Pancreas (tissue), 10 donors: ENCODE data around the gene RDX. TPM values are rescaled to one million over a fixed set of nuclear protein-coding genes. Genes with fewer than 3 reads are reported as not detected.

Experiments used
- ATAC-seq, 4 donors: fragments of 200-7000 bp; cut with Tn5 transposase; one replicate each; pipeline versions ENCODE4 v1.8.0 to v1.9.1; 2020; ENCODE audit warnings: mild to moderate bottlenecking in 4 of 4, moderate library complexity in 4 of 4
- DNase-seq, 6 donors: peaks; one replicate each; pipeline ENCODE4 v3.0.0-alpha.2; 2020
- FAIRE-seq: peaks from 2 replicates; lab custom pipeline; 2012; peaks lifted over from hg19 to GRCh38; lab: Jason Lieb, UNC
- H3K27ac ChIP-seq, 4 donors: fragments of 200-600 bp; sonication (generic); 1 replicate in 3 of 4; 2 replicates in 1 of 4; pipeline versions ENCODE4 v1.5.0 to v1.8.0; 2020
- H3K27me3 ChIP-seq, 4 donors: fragments of 200-600 bp; one replicate each; pipeline ENCODE4 v1.8.0; 2021
- H3K36me3 ChIP-seq, 3 donors: fragments of 200-600 bp; sonication (generic) in 1 of 3; one replicate each; pipeline versions ENCODE4 v1.5.0 to v1.8.0; 2020 to 2021
- H3K4me1 ChIP-seq, 3 donors: fragments of 200-600 bp; one replicate each; pipeline ENCODE4 v1.8.0; 2021
- H3K4me3 ChIP-seq, 4 donors: fragments of 200-600 bp; sonication (generic) in 2 of 4; one replicate each; pipeline versions ENCODE4 v1.5.0 to v1.8.0; 2020 to 2021
- H3K9me3 ChIP-seq, 4 donors: fragments of 200-600 bp; one replicate each; pipeline ENCODE4 v1.8.0; 2021
- WGBS, 2 donors: extraction: QIAGEN DNeasy Blood & Tissue Kit; methylation state at CpG; one replicate each; pipeline ENCODE4 v1.1.7; 2013; 5-methylcytosine and 5-hydroxymethylcytosine counted together
- intact Hi-C, 3 donors: fragments of 100-400 bp; cut with DNase I; formaldehyde crosslinking; loops; one replicate each; pipeline versions ENCODE4 v1.11.1 to v1.14.2; 2022
- polyA plus RNA-seq, 2 donors: library from polyadenylated mRNA; stranded (reverse); fragments of 200-250 nt; gene quantifications; one replicate each; pipeline ENCODE4 v1.2.3, GENCODE V29; 2013
- total RNA-seq, 6 donors: library from RNA; stranded (reverse); fragmentation: NEBNext Ultra II Directional in 4 of 6; extraction: Animal tissue kit (Norgen Biotek cat#: 25700) in 4 of 6; gene quantifications; one replicate each; pipeline versions ENCODE4 v1.2.1 to v1.2.4, GENCODE V29; 2021 to 2023
- TF ChIP-seq, protein P1 (sequence below), 4 donors: fragments of 200-600 bp; sonication (generic) in 3 of 4; IDR thresholded peaks; one replicate each; pipeline versions ENCODE4 v1.5.0 to v1.8.0; 2021; ENCODE audit warnings: antibody characterized with exemption in 4 of 4
- donor health status: healthy with polysubstance abuse.
- donor health status: DM: no; HTN: no; CAD: no; lungs with moderate emphysema.
- donor health status: DM: no; HTN: no; CAD: no.
- donor health status: control.
- donor health status: control.
- donor health status: Bipolar disorder and iron deficiency.
- donor health status: DM: yes; HTN: yes; CAD: no.
- donor health status: DM: no; HTN: no; CAD: no.
- donor health status: DM: no; HTN: no; CAD: no.
- donor health status: DM: yes; HTN: yes; CAD: no.

The RDX gene
- total and polyA plus RNA-seq, 8 donors: 11.4 to 97.1 (median 51.4) TPM

DNA sequence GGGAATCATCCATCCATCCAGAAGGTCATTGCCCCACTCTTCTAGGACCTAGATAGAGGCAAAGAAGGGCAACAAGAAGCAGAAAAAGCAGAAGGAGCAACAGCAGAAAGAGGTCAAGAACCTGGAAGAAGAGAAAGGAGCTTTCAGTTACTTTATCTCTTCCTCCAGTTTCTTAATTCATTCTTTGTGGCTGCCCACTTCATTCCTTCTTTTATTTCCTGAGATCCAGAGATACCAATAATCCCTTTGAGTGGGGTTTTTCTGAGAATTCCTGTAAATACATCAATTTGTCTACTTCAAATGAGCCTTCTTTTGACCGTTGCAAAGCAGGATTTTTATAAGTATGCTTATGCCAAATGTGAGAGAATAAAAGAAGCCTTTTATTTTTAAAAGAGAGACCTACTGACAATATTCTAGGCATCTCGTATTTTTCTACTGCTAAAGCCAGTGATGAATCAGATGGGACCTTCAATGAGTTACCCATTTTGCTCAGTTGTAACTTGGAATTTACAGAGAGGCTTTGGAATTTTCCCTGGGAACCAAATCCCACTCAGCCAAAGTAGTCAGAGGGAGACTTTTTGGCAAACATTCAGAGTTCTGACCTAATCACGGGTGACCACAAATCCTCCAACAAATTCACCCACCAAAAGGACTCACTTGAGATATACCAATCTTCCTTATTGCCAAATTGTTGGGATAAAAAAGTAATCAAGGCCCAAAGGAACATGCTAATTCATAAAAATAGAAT lies 148.3 kb downstream of the RDX start:
- TF ChIP-seq, protein P1, sequence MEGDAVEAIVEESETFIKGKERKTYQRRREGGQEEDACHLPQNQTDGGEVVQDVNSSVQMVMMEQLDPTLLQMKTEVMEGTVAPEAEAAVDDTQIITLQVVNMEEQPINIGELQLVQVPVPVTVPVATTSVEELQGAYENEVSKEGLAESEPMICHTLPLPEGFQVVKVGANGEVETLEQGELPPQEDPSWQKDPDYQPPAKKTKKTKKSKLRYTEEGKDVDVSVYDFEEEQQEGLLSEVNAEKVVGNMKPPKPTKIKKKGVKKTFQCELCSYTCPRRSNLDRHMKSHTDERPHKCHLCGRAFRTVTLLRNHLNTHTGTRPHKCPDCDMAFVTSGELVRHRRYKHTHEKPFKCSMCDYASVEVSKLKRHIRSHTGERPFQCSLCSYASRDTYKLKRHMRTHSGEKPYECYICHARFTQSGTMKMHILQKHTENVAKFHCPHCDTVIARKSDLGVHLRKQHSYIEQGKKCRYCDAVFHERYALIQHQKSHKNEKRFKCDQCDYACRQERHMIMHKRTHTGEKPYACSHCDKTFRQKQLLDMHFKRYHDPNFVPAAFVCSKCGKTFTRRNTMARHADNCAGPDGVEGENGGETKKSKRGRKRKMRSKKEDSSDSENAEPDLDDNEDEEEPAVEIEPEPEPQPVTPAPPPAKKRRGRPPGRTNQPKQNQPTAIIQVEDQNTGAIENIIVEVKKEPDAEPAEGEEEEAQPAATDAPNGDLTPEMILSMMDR (IDR thresholded peaks at IDR 0.05): no peak
- ATAC-seq (no peak), FAIRE-seq (no peak), DNase-seq (no peak)
- H3K4me3 ChIP-seq: no peak overlapping the region
- 68 to 77% methylated on average over 3 of the region's 3 CpGs for WGBS, 2 donors
- H3K9me3 ChIP-seq: no peaks in the 10 kb centered on the region
- no peaks in the 10 kb centered on the region for H3K36me3 ChIP-seq
- H3K4me1 ChIP-seq: no peaks in the 10 kb centered on the region
- no peaks in the 10 kb centered on the region for H3K27me3 ChIP-seq
- H3K27ac ChIP-seq: no peak overlapping the region
- intact Hi-C loops: no loop called here

DNA sequence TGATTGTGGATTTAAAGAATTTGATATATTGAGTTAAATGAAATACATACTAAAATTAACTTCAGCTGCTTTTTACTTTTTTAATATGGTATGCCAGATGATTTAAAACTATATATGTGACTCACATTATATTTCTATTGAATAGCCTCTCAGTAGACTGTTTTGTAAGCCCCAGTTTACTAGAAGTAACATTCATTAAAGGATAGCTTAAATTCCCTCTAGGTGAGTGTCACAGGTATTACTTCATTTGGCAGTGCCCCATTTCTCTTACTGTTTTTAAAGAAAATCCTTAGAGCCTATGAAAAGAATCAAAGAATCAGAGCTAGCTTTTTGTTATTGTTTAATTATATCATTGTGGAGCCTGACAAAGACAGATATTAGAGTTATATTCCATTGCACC lies 154.6 kb downstream of the RDX start:
- intact Hi-C loops: no loop called here
- Histone ChIP-seq H3K4me1 (no peaks in the 10 kb centered on the region), H3K36me3 (no peaks in the 10 kb centered on the region), H3K9me3 (no peaks in the 10 kb centered on the region), H3K4me3 (no peak overlapping the region), H3K27ac (no peak overlapping the region), H3K27me3 (no peaks in the 10 kb centered on the region)
- FAIRE-seq: no peak
- no peak for DNase-seq
- no peak for ATAC-seq
- TF ChIP-seq, protein P1 (IDR thresholded peaks at IDR 0.05): no peak

DNA sequence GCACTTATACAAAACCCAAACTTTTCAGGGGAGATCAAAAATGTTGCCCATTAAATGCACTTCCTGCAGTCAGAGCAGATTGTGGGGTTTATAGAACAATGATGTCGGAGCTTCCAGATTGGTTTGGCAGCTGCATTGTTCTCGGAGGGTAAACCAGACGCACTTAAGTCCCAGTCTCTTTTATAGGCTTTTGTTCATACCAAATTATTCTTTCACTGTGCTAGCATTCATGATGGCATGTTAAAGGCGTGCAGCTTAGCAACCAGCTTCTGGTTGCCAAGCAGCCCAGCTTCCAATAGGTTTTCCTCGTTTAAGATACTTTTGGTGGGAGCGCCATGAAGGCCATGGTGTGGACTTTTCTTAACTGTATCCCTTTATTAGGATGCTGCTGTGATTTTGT lies 162.3 kb downstream of the RDX start:
- DNase-seq (no peak), ATAC-seq (no peak), FAIRE-seq (no peak)
- Histone ChIP-seq H3K36me3 (no peaks in the 10 kb centered on the region), H3K27ac (no peak overlapping the region), H3K27me3 (no peaks in the 10 kb centered on the region), H3K4me1 (no peaks in the 10 kb centered on the region), H3K4me3 (no peak overlapping the region), H3K9me3 (no peaks in the 10 kb centered on the region)
- WGBS, 2 donors: 89 to 90% methylated on average over 6 of the region's 6 CpGs
- TF ChIP-seq, protein P1 (IDR thresholded peaks at IDR 0.05): no peak
- intact Hi-C loops: no loop called here

DNA sequence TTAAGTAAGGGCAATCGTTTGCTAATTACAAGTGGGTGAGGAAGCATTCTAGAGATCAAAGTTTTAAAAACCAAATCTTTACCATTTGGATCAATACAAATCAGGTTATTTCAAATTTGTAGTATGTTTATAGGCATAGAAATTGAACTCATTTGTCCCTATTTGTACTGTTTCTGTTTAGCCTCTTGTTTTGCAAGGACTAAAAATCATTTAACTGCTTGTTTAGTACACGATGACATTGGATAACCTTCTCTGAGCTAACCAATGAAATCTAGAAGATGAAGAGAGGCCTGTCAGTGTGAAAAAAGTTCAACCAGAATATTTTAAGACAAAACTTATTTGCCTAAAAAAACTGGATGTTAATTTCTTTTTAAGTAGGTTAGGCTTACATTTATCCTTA lies 163.3 kb downstream of the RDX start:
- H3K4me3 ChIP-seq: no peak overlapping the region
- no peak for DNase-seq
- no peaks in the 10 kb centered on the region for H3K9me3 ChIP-seq
- WGBS, 2 donors: 71 to 82% methylated on average over 2 of the region's 2 CpGs
- FAIRE-seq: no peak
- intact Hi-C loops: no loop called here
- H3K4me1 ChIP-seq: no peaks in the 10 kb centered on the region
- no peak for ATAC-seq
- no peaks in the 10 kb centered on the region for H3K36me3 ChIP-seq
- TF ChIP-seq, protein P1 (IDR thresholded peaks at IDR 0.05): no peak
- no peak overlapping the region for H3K27ac ChIP-seq
- H3K27me3 ChIP-seq: no peaks in the 10 kb centered on the region

DNA sequence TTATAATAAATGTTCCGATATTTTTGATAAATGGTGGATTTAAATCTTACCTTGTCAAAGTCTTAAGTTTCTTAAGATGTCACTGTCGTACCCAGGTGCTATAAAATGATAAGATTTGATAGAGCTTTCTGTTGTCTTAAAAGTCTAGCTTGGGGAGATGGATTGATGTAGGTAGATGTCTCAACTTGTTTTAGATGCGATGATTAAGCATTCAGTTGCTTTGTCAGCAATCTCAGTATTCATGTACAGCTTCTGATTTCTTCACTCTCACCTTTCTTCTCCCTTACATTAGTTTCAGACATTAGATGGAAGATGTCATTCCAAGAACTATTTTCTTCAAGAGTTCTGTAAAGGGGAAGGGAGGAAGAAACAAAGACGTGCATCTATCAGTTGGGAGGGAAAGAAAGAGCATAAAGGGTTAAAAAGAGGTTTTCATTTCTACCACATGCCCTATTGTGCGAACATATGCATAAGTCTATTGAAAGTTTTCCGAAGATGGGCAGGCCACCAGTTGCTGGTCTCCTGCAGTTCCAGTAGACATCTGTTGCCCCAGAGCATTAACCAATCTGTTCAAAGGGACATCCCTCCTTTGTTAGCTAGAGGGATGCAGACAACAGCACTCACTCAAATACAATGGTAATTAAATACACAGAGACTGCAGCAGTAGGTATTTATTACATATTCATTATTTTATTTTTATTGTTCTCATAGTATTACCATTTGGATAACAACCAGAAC lies 164.9 kb downstream of the RDX start:
- no peak for ATAC-seq
- Histone ChIP-seq H3K27ac (no peak overlapping the region), H3K36me3 (no peaks in the 10 kb centered on the region), H3K4me3 (no peak overlapping the region), H3K27me3 (no peaks in the 10 kb centered on the region), H3K4me1 (no peaks in the 10 kb centered on the region), H3K9me3 (no peaks in the 10 kb centered on the region)
- no peak for DNase-seq
- 77 to 86% methylated on average over 6 of the region's 6 CpGs for WGBS, 2 donors
- FAIRE-seq: no peak
- TF ChIP-seq, protein P1 (IDR thresholded peaks at IDR 0.05): no peak
- intact Hi-C loops: no loop called here
